A673 (cell line): ENCODE results near the gene DHRS13. TPM values are rescaled to one million over a fixed set of nuclear protein-coding genes. Genes with fewer than 3 reads are reported as not detected.
"Not testable (repeated sequence)": the region's sequence is repeated elsewhere in the genome, so short reads cannot be mapped to it uniquely, and the experiment has no call there.

Source experiments
- BruUV-seq: library from RNA; stranded (reverse); fragments of 400-500 nt; replicated peaks from 2 replicates; lab custom pipeline; 2021; lab: Mats Ljungman, UMichigan
- CTCF ChIA-PET: fragments of 300-600 bp; sonication (Branson Sonifier 250); formaldehyde crosslinking; loops from one replicate; lab custom pipeline; 2022; ENCODE audit warnings: antibody characterized with exemption; lab: Charles Lee
- POLR2A ChIA-PET: fragments of 300-600 bp; sonication (Branson Sonifier 250); formaldehyde crosslinking; loops from one replicate; lab custom pipeline; 2022; ENCODE audit warnings: antibody characterized with exemption; ENCODE audit not compliant: low non-redundant PET; lab: Charles Lee
- DNase-seq: peaks from one replicate; pipeline ENCODE4 v3.0.0-alpha.2; 2015; ENCODE audit warnings: low spot score
- H3K27ac ChIP-seq: fragments of 200-600 bp; sonication (generic); 2 replicates; pipeline ENCODE4 v1.5.1; 2016; ENCODE audit warnings: mixed run types, low read depth, mild to moderate bottlenecking, mixed read lengths, antibody characterized with exemption, low read length; ENCODE audit not compliant: poor library complexity, severe bottlenecking
- H3K27me3 ChIP-seq: fragments of 200-600 bp; sonication (generic); replicated peaks from 2 replicates; pipeline ENCODE4 v1.6.1; 2017; ENCODE audit warnings: mixed run types, low read depth, mild to moderate bottlenecking, mixed read lengths, antibody characterized with exemption, low read length; ENCODE audit not compliant: insufficient read depth, poor library complexity
- H3K36me3 ChIP-seq: fragments of 200-600 bp; sonication (generic); 2 replicates; pipeline ENCODE4 v1.6.1; 2016; ENCODE audit warnings: mixed run types, mild to moderate bottlenecking, mixed read lengths, antibody characterized with exemption, low read length; ENCODE audit not compliant: insufficient read depth, poor library complexity, severe bottlenecking
- H3K4me1 ChIP-seq: fragments of 200-600 bp; sonication (generic); 2 replicates; pipeline ENCODE4 v1.6.1; 2017; ENCODE audit warnings: mixed run types, mild to moderate bottlenecking, mixed read lengths, antibody characterized with exemption, low read length; ENCODE audit not compliant: insufficient read depth, poor library complexity, severe bottlenecking
- H3K4me3 ChIP-seq: fragments of 200-600 bp; sonication (generic); 2 replicates; pipeline ENCODE4 v1.5.1; 2016; ENCODE audit warnings: low read depth, mixed run types, mild to moderate bottlenecking, mixed read lengths, low read length; ENCODE audit not compliant: poor library complexity, severe bottlenecking
- H3K9me3 ChIP-seq: fragments of 200-600 bp; sonication (generic); 2 replicates; pipeline ENCODE4 v1.6.1; 2016; ENCODE audit warnings: mixed run types, low read depth, mild to moderate bottlenecking, mixed read lengths, antibody characterized with exemption, low read length; ENCODE audit not compliant: poor library complexity, severe bottlenecking
- CTCF ChIP-seq: fragments of 300-800, 200-600 bp; sonication (generic); conservative IDR thresholded peaks from 2 replicates; pipeline ENCODE4 v1.5.1; 2017; ENCODE audit warnings: low read depth, mild to moderate bottlenecking, antibody characterized with exemption, low read length, moderate library complexity, mixed read lengths
- EZH2 ChIP-seq: fragments of 200-600 bp; sonication (generic); IDR thresholded peaks from 2 replicates; pipeline ENCODE4 v1.6.1; 2017; ENCODE audit warnings: borderline replicate concordance, low read depth, mild to moderate bottlenecking, mixed read lengths, antibody characterized with exemption, low read length; ENCODE audit not compliant: poor library complexity, severe bottlenecking
- intact Hi-C: fragments of 100-400 bp; cut with micrococcal nuclease; formaldehyde crosslinking; loops from one replicate; pipeline ENCODE4 v1.10.0; 2022; ENCODE audit not compliant: unreplicated experiment
- total RNA-seq: library from RNA; stranded (reverse); gene quantifications from 2 replicates; pipeline ENCODE4 v1.2.3, GENCODE V29; 2021

The DHRS13 gene
- total RNA-seq, 1 experiment from 2014 or later: 41.9 TPM

- TF ChIP-seq CTCF: no peak
- TF ChIP-seq EZH2: no peak
- CTCF ChIA-PET: no interaction called here
- H3K27ac ChIP-seq: peak overlapping the region; percentile 60
- BruUV-seq: no TSS peak
- H3K4me1 ChIP-seq: peaks cover 36% of the 10 kb centered on the region
- peaks cover 52% of the 10 kb centered on the region for H3K36me3 ChIP-seq
- DNase-seq: no peak
- H3K27me3 ChIP-seq: no peaks in the 10 kb centered on the region
- intact Hi-C loops: loop anchor here (5.0 kb wide), 1 partner anchor 157 kb away; no protein-coding TSS in a partner anchor
- no peak overlapping the region for H3K4me3 ChIP-seq
- H3K9me3 ChIP-seq: no peaks in the 10 kb centered on the region
- POLR2A ChIA-PET: no interaction called here
These were observed 1.9 kb upstream of the DHRS13 start for GRCh38 chr17:28904800-28905199.

- H3K36me3 ChIP-seq: peaks cover 39% of the 10 kb centered on the region
- CTCF ChIA-PET: interaction anchor here (1.1 to 1.7 kb wide), 3 partner anchors 50 to 140 kb away, joined by 4 to 5 read pairs (median 4); no protein-coding TSS in a partner anchor
- peak overlapping the region; percentile 90 for H3K4me3 ChIP-seq
- BruUV-seq, H3K9me3 ChIP-seq, POLR2A ChIA-PET, H3K27me3 ChIP-seq, DNase-seq: not testable (repeated sequence)
- peak overlapping the region; percentile 90 for H3K27ac ChIP-seq
- H3K4me1 ChIP-seq: peaks cover 36% of the 10 kb centered on the region
- intact Hi-C loops: loop anchor here (1.0 to 5.0 kb wide), 2 partner anchors 140 to 156 kb away; no protein-coding TSS in a partner anchor
These were observed 615 bp upstream of the DHRS13 start for GRCh38 chr17:28903546-28903841.

GRCh38 chr17:28901866-28902818 lies 737 bp downstream of the DHRS13 start:
- POLR2A ChIA-PET: no interaction called here
- peak overlapping the region; percentile 90 for H3K27ac ChIP-seq
- H3K27me3 ChIP-seq: no peaks in the 10 kb centered on the region
- BruUV-seq: no TSS peak
- H3K4me3 ChIP-seq: peak overlapping the region; percentile 90
- DNase-seq: peak; percentile 67
- CTCF ChIA-PET: interaction anchor here (0.9 to 1.7 kb wide), 5 partner anchors 9 to 139 kb away, joined by 3 to 8 read pairs (median 4); no protein-coding TSS in a partner anchor
- H3K9me3 ChIP-seq: no peaks in the 10 kb centered on the region
- peaks cover 41% of the 10 kb centered on the region for H3K4me1 ChIP-seq
- H3K36me3 ChIP-seq: peaks cover 26% of the 10 kb centered on the region
- intact Hi-C loops: loop anchor here (5.0 kb wide), 1 partner anchor 155 kb away; no protein-coding TSS in a partner anchor
- TF ChIP-seq CTCF (no peak), EZH2 (no peak)
